ENCODE data around the gene FAM193A. TPM values are rescaled to one million over a fixed set of nuclear protein-coding genes. Genes with fewer than 3 reads are reported as not detected.
"Not testable (repeated sequence)": the region's sequence is repeated elsewhere in the genome, so short reads cannot be mapped to it uniquely, and the experiment has no call there.

The FAM193A gene
- total RNA-seq, 1 donor from 2014 or later = 26.1 TPM

GRCh38 chr4:2515830-2516550, 20.5 kb upstream of the FAM193A start:
- no peak for DNase-seq (ENCODE audit: extremely low read depth, low read depth, low spot score)

GRCh38 chr4:2516635-2517034, 19.8 kb upstream of the FAM193A start:
- no peak for DNase-seq (ENCODE audit: extremely low read depth, low read depth, low spot score)

GRCh38 chr4:2526559-2526958, 9.9 kb upstream of the FAM193A start:
- DNase-seq (ENCODE audit: extremely low read depth, low read depth, low spot score) = no peak

- DNase-seq (ENCODE audit: extremely low read depth, low read depth, low spot score) = no peak
Measured at GRCh38 chr4:2534904-2535375, 1.5 kb upstream of the FAM193A start.

GRCh38 chr4:2535376-2536192, 863 bp upstream of the FAM193A start:
- no peak for DNase-seq (ENCODE audit: extremely low read depth, low read depth, low spot score)

DNA sequence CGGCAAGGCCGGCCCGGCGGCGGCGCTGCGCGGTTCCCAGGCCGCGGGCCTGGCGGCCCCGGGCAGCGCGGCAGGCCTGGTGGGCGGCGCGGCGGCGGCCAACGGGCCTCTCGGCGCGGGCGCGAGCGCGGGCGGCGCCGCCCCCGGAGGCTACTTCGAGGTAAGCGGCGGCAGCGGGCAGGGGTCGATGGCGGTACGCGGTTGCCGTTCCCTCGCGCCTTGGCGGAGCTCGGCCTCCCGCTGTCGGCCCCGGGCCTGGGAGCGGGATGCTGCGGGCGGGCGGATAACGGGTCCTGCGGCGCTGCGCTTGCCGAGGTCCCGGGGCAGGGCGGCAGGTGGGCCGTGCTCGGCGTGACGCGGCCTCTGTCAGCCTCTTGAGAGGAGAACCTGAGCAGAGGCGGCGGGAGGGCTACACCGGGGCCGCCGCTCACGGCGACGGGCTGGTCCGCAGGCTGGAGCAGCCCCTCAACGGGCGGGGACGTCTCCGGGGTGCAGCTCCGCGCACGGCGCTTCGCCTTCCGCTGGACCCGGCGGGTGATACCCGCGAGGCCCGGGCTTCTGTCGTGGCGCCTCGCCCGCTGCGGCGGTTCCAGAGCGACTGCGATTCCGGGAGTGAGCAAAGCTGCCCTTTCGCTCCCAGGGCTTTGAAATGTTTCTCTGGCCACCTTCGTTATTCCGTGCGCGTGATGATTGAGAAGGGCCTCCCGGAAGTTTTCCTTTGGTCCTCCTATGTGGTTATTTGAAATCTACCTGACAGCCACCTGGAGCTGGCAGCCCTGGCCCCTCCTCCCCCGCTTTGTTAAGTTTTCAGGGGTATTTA, 774 bp downstream of the FAM193A start:
- DNase-seq (ENCODE audit: extremely low read depth, low read depth, low spot score) = no peak

DNA sequence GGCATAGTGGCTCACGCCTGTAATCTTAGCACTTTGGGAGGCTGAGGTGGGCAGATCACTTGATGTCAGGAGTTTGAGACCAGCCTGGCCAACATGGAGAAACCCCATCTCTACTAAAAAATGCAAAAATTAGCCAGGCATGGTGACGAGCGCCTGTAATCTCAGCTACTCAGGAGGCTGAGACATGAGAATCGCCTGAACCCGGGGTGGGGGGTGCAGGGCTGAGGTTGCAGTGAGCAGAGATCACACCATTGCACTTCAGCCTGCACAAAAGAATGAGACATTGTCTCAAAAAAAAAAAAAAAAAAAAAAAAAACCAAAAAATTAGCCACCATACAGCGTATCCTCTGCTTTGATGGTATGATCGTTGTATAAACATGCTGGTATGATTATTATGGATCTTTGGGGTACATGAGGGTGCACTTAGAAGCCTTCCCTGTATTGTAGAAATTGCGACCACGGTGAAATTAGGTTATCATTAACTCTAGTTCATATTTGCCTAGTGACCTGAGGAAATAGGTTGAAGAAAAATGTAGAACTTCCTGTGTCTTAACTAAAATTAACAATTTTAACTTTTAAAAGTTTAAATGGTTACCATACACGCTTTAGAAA, 7.2 kb downstream of the FAM193A start:
- not testable (repeated sequence) for DNase-seq (ENCODE audit: extremely low read depth, low read depth, low spot score)

DNA sequence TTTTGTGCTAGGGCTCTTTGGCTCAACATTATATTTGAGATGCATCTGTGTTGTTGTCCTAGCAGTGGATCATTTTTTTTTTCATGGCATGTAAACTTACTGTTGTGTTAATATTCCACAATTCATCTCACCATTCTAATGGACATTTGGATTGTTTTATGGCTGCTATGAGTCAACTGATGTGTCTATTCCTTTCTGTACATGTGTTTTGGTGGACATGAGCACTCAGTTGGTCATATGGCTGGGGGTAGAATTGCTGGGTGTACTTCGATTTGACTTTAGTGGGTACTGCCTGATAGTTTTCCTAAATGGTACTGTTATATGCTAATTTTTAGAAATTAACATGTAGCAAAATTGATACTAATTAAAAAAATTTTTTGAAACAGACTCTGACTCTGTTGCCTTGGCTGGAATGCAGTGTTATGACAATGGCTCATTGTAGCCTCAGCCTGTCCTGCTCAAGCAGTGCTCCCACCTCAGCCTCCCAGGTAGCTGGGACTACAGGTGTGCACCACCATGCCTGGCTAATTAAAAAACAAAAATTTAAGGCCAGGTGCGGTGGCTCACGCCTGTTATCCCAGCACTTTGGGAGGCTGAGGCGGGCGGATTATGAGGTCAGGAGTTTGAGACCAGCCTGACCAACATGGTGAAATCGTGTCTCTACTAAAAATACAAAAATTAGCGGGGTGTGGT, 9.0 kb downstream of the FAM193A start:
- DNase-seq (ENCODE audit: extremely low read depth, low read depth, low spot score) = no peak

- DNase-seq (ENCODE audit: extremely low read depth, low read depth, low spot score) = no peak
Measured at GRCh38 chr4:2546286-2546823, 9.9 kb downstream of the FAM193A start.

GRCh38 chr4:2546961-2547691, 10.7 kb downstream of the FAM193A start:
- not testable (repeated sequence) for DNase-seq (ENCODE audit: extremely low read depth, low read depth, low spot score)

DNA sequence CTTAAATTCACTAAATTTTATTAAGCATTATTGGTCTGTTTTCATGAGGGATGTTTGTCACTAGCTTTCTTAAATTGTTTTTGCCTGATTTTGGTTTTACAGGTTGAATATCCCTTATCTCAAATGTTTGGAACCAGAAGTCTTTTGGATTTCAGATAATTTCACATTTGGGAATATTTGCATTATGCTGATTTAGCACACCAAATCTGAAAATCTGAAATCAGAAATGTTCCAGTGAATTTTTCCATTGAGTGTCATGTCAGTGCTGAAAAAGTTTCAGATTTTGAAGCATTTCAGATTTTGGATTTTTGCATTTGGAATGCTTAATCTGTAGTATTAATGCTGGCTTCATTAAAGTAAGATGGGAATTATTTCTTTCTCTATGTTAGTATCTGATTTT, 14.7 kb downstream of the FAM193A start:
- DNase-seq (ENCODE audit: extremely low read depth, low read depth, low spot score) = no peak

DNA sequence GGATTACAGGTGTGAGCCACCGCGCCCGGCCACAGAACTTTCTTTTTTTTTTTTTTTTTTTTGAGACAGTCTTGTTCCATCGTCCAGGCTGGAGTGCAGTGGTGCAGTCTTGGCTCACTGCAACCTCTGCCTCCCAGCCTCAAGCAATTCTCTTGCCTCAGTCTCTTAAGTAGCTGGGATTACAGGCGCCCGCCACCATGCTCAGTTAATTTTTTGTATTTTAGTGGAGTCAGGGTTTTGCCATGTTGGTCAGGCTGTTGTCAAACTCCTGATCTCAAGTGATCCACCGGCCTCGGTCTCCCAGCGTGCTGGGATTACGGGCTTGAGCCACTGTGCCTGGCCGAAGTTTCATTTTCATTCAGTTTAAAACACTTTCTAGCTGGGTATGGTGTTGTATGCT, 16.4 kb downstream of the FAM193A start:
- DNase-seq (ENCODE audit: extremely low read depth, low read depth, low spot score) = no peak

DNA sequence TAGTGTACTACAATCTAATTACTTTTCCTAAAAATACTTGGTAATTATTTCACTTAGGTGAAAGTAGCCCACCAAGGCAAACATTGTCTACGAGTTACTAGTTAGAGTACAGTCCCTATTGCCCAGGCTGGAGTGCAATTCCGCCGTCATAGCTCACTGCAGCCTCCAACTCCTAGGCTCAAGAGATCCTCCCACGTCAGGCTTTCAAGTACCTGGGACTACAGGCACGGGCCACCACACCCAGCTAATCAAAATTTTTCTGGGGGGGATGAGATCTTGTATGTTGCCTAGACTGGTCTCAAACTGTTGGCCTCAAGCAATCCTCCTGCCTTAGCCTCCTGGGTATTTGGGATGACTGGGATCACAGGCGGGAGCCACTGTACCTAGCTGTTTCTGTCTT, 21.9 kb downstream of the FAM193A start:
- DNase-seq (ENCODE audit: extremely low read depth, low read depth, low spot score) = no peak

GRCh38 chr4:2560167-2560566, 23.7 kb downstream of the FAM193A start:
- DNase-seq (ENCODE audit: extremely low read depth, low read depth, low spot score) = no peak

DNA sequence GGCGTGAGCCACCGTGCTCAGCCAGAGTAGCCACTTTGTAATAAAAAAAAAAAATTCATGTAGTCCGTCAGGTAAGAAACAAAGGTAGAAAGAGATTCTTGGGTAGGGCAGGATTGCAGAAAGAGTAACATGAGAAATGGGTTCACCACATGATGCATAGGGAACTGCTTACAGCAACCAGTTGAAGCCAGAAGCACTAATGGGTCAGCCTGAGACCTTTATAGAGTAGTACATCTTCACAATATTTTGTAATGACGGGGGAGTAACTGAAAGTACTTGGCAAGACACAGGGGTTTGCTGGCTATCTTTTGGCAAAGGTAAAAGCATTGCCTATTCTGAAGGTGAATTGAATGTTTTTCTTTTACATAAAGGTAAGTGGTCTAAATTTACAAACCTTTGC, 29.1 kb downstream of the FAM193A start:
- no peak for DNase-seq (ENCODE audit: extremely low read depth, low read depth, low spot score)

- DNase-seq (ENCODE audit: extremely low read depth, low read depth, low spot score) = no peak
Measured at GRCh38 chr4:2570036-2570435, 33.6 kb downstream of the FAM193A start.

GRCh38 chr4:2570551-2571222, 34.2 kb downstream of the FAM193A start:
- no peak for DNase-seq (ENCODE audit: extremely low read depth, low read depth, low spot score)

DNA sequence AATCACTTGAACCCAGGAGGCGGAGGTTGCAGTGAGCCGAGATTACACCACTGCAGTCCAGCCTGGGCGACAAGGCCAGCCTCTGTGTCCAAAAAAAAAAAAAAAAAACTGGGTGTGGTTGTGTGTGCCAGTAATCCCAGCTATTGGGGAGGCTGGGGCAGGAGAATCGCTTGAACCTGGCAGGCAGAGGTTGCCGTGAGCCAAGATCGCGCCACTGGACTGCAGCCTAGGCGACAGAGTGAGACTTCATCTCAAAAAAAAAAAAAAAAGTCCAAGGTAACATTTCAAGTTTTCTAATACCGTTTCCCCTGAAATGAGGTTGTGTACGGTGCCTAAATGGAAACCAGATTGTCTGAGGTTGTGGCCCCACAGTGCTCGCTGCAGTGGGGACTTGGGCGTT, 35.6 kb downstream of the FAM193A start:
- DNase-seq (ENCODE audit: extremely low read depth, low read depth, low spot score) = no peak

DNA sequence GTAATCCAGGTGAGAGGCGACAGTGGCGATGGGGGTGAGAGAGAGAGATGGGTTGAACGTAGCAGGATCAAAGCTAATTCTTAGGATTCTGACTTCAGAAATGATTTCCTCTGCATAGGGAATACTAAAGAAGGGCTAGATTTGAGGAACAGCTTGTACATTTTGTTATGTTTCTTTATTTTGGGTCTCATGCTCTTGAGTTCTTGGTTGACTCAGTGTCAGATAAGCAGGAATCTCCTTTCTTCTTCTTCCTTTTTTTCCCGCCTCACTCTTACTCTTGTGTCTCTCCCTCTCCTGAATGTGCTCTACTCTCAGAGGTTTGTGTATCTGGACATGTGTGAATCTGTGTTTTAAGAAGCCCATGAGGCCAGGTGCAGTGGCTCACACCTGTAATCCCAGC, 36.4 kb downstream of the FAM193A start:
- DNase-seq (ENCODE audit: extremely low read depth, low read depth, low spot score) = no peak
